IPS-18a (cell line): ENCODE results near the gene APOL5.

ENCODE experiments used
- H3K27ac ChIP-seq: one replicate; pipeline ENCODE4 v1.5.1; 2013; ENCODE audit warnings: low read length
- H3K27me3 ChIP-seq: one replicate; pipeline ENCODE4 v1.6.1; 2013; ENCODE audit warnings: mild to moderate bottlenecking, low read length; ENCODE audit not compliant: control insufficient read depth, insufficient read depth
- H3K36me3 ChIP-seq: one replicate; pipeline ENCODE4 v1.6.1; 2013; ENCODE audit warnings: low read depth, low read length; ENCODE audit not compliant: control insufficient read depth
- H3K4me1 ChIP-seq: one replicate; pipeline ENCODE4 v1.6.1; 2013; ENCODE audit warnings: low read depth, low read length; ENCODE audit not compliant: control insufficient read depth
- H3K4me3 ChIP-seq: one replicate; pipeline ENCODE4 v1.5.1; 2013; ENCODE audit warnings: low read length
- H3K9ac ChIP-seq: one replicate; pipeline ENCODE4 v1.6.1; 2013; ENCODE audit warnings: mild to moderate bottlenecking, low read length, moderate library complexity
- H3K9me3 ChIP-seq: one replicate; pipeline ENCODE4 v1.6.1; 2013; ENCODE audit warnings: low read depth, low read length; ENCODE audit not compliant: control insufficient read depth

APOL5 gene

GRCh38 chr22:35775339-35775738 lies 57.7 kb downstream of the APOL5 start:
- H3K27me3 ChIP-seq = no peaks in the 10 kb centered on the region
- H3K4me3 ChIP-seq = no peak overlapping the region
- no peak overlapping the region for H3K27ac ChIP-seq
- H3K9me3 ChIP-seq = no peaks in the 10 kb centered on the region
- H3K36me3 ChIP-seq = peaks cover 1% of the 10 kb centered on the region
- no peak overlapping the region for H3K9ac ChIP-seq
- no peaks in the 10 kb centered on the region for H3K4me1 ChIP-seq

- Histone ChIP-seq H3K9ac (no peak overlapping the region), H3K36me3 (peaks cover 13% of the 10 kb centered on the region), H3K9me3 (no peaks in the 10 kb centered on the region), H3K4me1 (no peaks in the 10 kb centered on the region), H3K27ac (no peak overlapping the region), H3K4me3 (no peak overlapping the region), H3K27me3 (no peaks in the 10 kb centered on the region)
These were observed 59.8 kb downstream of the APOL5 start for GRCh38 chr22:35777335-35777975.
